WTC11 (cell line): ENCODE data around the gene C9orf50. TPM values are rescaled to one million over a fixed set of nuclear protein-coding genes. Genes with fewer than 3 reads are reported as not detected.

Experiments
- ATAC-seq: fragments of 200-7000 bp; cut with Tn5 transposase; 2 replicates; pipeline ENCODE4 v1.10.0; 2021; ENCODE audit warnings: mild to moderate bottlenecking, moderate library complexity
- CTCF ChIA-PET: fragments of 300-600 bp; sonication (Branson Sonifier 250); formaldehyde crosslinking; loops from one replicate; lab custom pipeline; 2021; ENCODE audit warnings: antibody characterized with exemption; lab: Charles Lee
- POLR2A ChIA-PET: fragments of 350-600 bp; sonication (Branson Sonifier 250); formaldehyde crosslinking; loops from one replicate; lab custom pipeline; 2021; ENCODE audit warnings: antibody characterized with exemption; lab: Charles Lee
- DNase-seq: peaks from one replicate; pipeline ENCODE4 v3.0.0; 2021; ENCODE audit warnings: low spot score
- H3K27ac Mint-ChIP-seq: 2 replicates; pipeline ENCODE4 v1.8.0; 2021; ENCODE audit warnings: mixed read lengths
- H3K27me3 Mint-ChIP-seq: 2 replicates; pipeline ENCODE4 v1.8.0; 2021; ENCODE audit warnings: low read depth, mild to moderate bottlenecking, moderate library complexity, mixed read lengths
- H3K36me3 Mint-ChIP-seq: 2 replicates; pipeline ENCODE4 v1.8.0; 2021; ENCODE audit warnings: mixed read lengths
- H3K4me1 Mint-ChIP-seq: 2 replicates; pipeline ENCODE4 v1.8.0; 2022; ENCODE audit warnings: mixed read lengths
- H3K4me3 Mint-ChIP-seq: 2 replicates; pipeline ENCODE4 v1.8.0; 2021; ENCODE audit warnings: mild to moderate bottlenecking, moderate library complexity, mixed read lengths
- H3K9me3 Mint-ChIP-seq: 2 replicates; pipeline ENCODE4 v1.8.0; 2021; ENCODE audit warnings: mixed read lengths
- ATF2 ChIP-seq: sonication (generic); formaldehyde crosslinking; IDR thresholded peaks from 2 replicates; pipeline ENCODE4 v1.8.1; 2022; ENCODE audit warnings: low read depth, missing genetic modification reagents, borderline replicate concordance
- E2F5 ChIP-seq: sonication (generic); formaldehyde crosslinking; IDR thresholded peaks from 2 replicates; pipeline ENCODE4 v1.8.1; 2022; ENCODE audit warnings: mild to moderate bottlenecking, moderate library complexity, missing genetic modification reagents
- ETV6 ChIP-seq: sonication (generic); formaldehyde crosslinking; IDR thresholded peaks from 2 replicates; pipeline ENCODE4 v1.8.1; 2022; ENCODE audit warnings: mild to moderate bottlenecking, missing genetic modification reagents
- GABPB1 ChIP-seq: sonication (generic); formaldehyde crosslinking; IDR thresholded peaks from 2 replicates; pipeline ENCODE4 v1.8.1; 2023; ENCODE audit warnings: mild to moderate bottlenecking, missing genetic modification reagents
- GRHL2 ChIP-seq: fragments of 250-450 bp; sonication (Bioruptor Pico); IDR thresholded peaks from 2 replicates; pipeline ENCODE4 v1.8.0; 2022; ENCODE audit warnings: mild to moderate bottlenecking, moderate library complexity; ENCODE audit not compliant: insufficient replicate concordance, severe bottlenecking
- GTF2I ChIP-seq: fragments of 250-450 bp; sonication (Bioruptor Pico); conservative IDR thresholded peaks from 2 replicates; pipeline ENCODE4 v1.4.0; 2021; ENCODE audit warnings: mild to moderate bottlenecking
- MLX ChIP-seq: sonication (generic); formaldehyde crosslinking; IDR thresholded peaks from 2 replicates; pipeline ENCODE4 v1.8.1; 2023; ENCODE audit warnings: mild to moderate bottlenecking, missing genetic modification reagents, moderate library complexity
- NFATC4 ChIP-seq: fragments of 250-450 bp; sonication (Bioruptor Pico); IDR thresholded peaks from 2 replicates; pipeline ENCODE4 v1.9.0; 2021; ENCODE audit warnings: mild to moderate bottlenecking
- NFYB ChIP-seq: sonication (generic); formaldehyde crosslinking; conservative IDR thresholded peaks from 2 replicates; pipeline ENCODE4 v1.8.0; 2022; ENCODE audit warnings: low read depth, missing genetic modification reagents
- OVOL2 ChIP-seq: fragments of 250-450 bp; sonication (Bioruptor Pico); IDR thresholded peaks from 2 replicates; pipeline ENCODE4 v1.9.0; 2021; ENCODE audit warnings: mild to moderate bottlenecking, borderline replicate concordance
- RELA ChIP-seq: sonication (generic); formaldehyde crosslinking; IDR thresholded peaks from 2 replicates; pipeline ENCODE4 v1.8.1; 2022; ENCODE audit warnings: missing genetic modification reagents, mild to moderate bottlenecking, borderline replicate concordance
- STAT6 ChIP-seq: sonication (generic); formaldehyde crosslinking; conservative IDR thresholded peaks from 2 replicates; pipeline ENCODE4 v1.8.1; 2023; ENCODE audit warnings: mild to moderate bottlenecking, low read depth, missing genetic modification reagents, moderate library complexity
- TEAD4 ChIP-seq: sonication (generic); formaldehyde crosslinking; IDR thresholded peaks from 2 replicates; pipeline ENCODE4 v1.8.0; 2022; ENCODE audit warnings: mild to moderate bottlenecking, missing genetic modification reagents
- TP53 ChIP-seq: sonication (generic); formaldehyde crosslinking; IDR thresholded peaks from 2 replicates; pipeline ENCODE4 v1.8.1; 2023; ENCODE audit warnings: mild to moderate bottlenecking, missing genetic modification reagents
- USF1 ChIP-seq: sonication (generic); formaldehyde crosslinking; IDR thresholded peaks from 2 replicates; pipeline ENCODE4 v1.8.0; 2022; ENCODE audit warnings: mild to moderate bottlenecking, missing genetic modification reagents
- ZMAT4 ChIP-seq: fragments of 250-450 bp; sonication (Bioruptor Pico); IDR thresholded peaks from 2 replicates; pipeline ENCODE4 v1.9.0; 2021; ENCODE audit warnings: mild to moderate bottlenecking
- ZNF121 ChIP-seq: sonication (generic); formaldehyde crosslinking; IDR thresholded peaks from 2 replicates; pipeline ENCODE4 v1.8.0; 2023; ENCODE audit warnings: missing genetic modification reagents
- ZNF317 ChIP-seq: sonication (generic); formaldehyde crosslinking; IDR thresholded peaks from 2 replicates; pipeline ENCODE4 v1.8.1; 2023; ENCODE audit warnings: low read depth, mild to moderate bottlenecking, moderate library complexity, missing genetic modification reagents, borderline replicate concordance
- ZNF416 ChIP-seq: fragments of 250-450 bp; sonication (Bioruptor Pico); IDR thresholded peaks from 2 replicates; pipeline ENCODE4 v1.9.0; 2021; ENCODE audit warnings: mild to moderate bottlenecking, inconsistent platforms
- ZNF512 ChIP-seq: sonication (generic); formaldehyde crosslinking; IDR thresholded peaks from 2 replicates; pipeline ENCODE4 v1.8.1; 2022; ENCODE audit warnings: missing genetic modification reagents, borderline replicate concordance
- total RNA-seq: library from RNA; stranded (reverse); gene quantifications from 3 replicates; pipeline ENCODE4 v1.2.3, GENCODE V29; 2021

The C9orf50 gene
- total RNA-seq, 1 experiment from 2014 or later, result 0.11 TPM

- no peak for TF ChIP-seq NFATC4
- TF ChIP-seq ZNF317 (CRISPR knock-in tag), result no peak
- TF ChIP-seq NFYB, result no peak
- TF ChIP-seq GABPB1 (CRISPR knock-in tag), result no peak
- TF ChIP-seq OVOL2 (CRISPR knock-in tag), result no peak
- TF ChIP-seq USF1 (CRISPR knock-in tag), result no peak
- TF ChIP-seq RELA (CRISPR knock-in tag), result no peak
- TF ChIP-seq ZNF512, result no peak
- no peak for TF ChIP-seq GRHL2 (CRISPR knock-in tag)
- no peak for TF ChIP-seq E2F5
- no peak for TF ChIP-seq TEAD4 (CRISPR knock-in tag)
- TF ChIP-seq ETV6, result no peak
- TF ChIP-seq GTF2I (CRISPR knock-in tag), result no peak
- no peak for TF ChIP-seq ATF2 (CRISPR knock-in tag)
- no peak for TF ChIP-seq STAT6
- TF ChIP-seq TP53 (CRISPR knock-in tag), result no peak
- no peak for TF ChIP-seq ZNF416 (CRISPR knock-in tag)
- TF ChIP-seq ZNF121 (CRISPR knock-in tag), result no peak
- TF ChIP-seq ZMAT4, result no peak
- no peak for TF ChIP-seq MLX (CRISPR knock-in tag)
- H3K9me3 Mint-ChIP-seq, result no peaks in the 10 kb centered on the region
- DNase-seq, result no peak
- no peak overlapping the region; the same call in 1 of the 2 replicates for H3K27ac Mint-ChIP-seq
- H3K27me3 Mint-ChIP-seq, result no peaks in the 10 kb centered on the region
- no peak for ATAC-seq
- ChIA-PET POLR2A (no interaction called here), CTCF (no interaction called here)
- peaks cover 32% of the 10 kb centered on the region for H3K36me3 Mint-ChIP-seq
- H3K4me3 Mint-ChIP-seq, result no peak overlapping the region
- peaks cover 29% of the 10 kb centered on the region for H3K4me1 Mint-ChIP-seq
Measured at GRCh38 chr9:129632460-129632859, 11.6 kb upstream of the C9orf50 start.
